ENCODE measurements around the gene NPAS3.

GRCh38 chr14:33736979-33737378 lies 798.3 kb downstream of the NPAS3 start:
- TF ChIP-seq CTCF (conservative IDR thresholded peaks at IDR 0.05; ENCODE audit: low read depth, low read length) (no peak), EZH2 (IDR thresholded peaks at IDR 0.05; ENCODE audit: low read length, unreplicated experiment) (no peak)

Data from PC-3 (cell line).